Ascending aorta (tissue), 2 donors: ENCODE data around the gene ZKSCAN1. TPM values are rescaled to one million over a fixed set of nuclear protein-coding genes. Genes with fewer than 3 reads are reported as not detected.
"Not testable (repeated sequence)": the region's sequence is repeated elsewhere in the genome, so short reads cannot be mapped to it uniquely, and the experiment has no call there.

Source experiments
- DNase-seq, 2 donors: peaks; one replicate each; pipeline ENCODE4 v3.0.0-alpha.2; 2019; ENCODE audit warnings: low spot score in 2 of 2
- H3K27ac ChIP-seq, 2 donors: fragments of 200-600 bp; sonication (generic); one replicate each; pipeline ENCODE4 v1.5.1; 2016 to 2017; ENCODE audit warnings: mild to moderate bottlenecking in 1 of 2
- H3K27me3 ChIP-seq: fragments of 200-600 bp; sonication (generic); one replicate; pipeline ENCODE4 v1.5.1; 2017
- H3K36me3 ChIP-seq, 2 donors: fragments of 200-600 bp; sonication (generic); one replicate each; pipeline ENCODE4 v1.5.1; 2016
- H3K4me1 ChIP-seq, 2 donors: fragments of 200-600 bp; sonication (generic); one replicate each; pipeline ENCODE4 v1.5.1; 2016 to 2017; ENCODE audit warnings: mild to moderate bottlenecking in 1 of 2
- H3K4me3 ChIP-seq, 2 donors: fragments of 200-600 bp; sonication (generic); one replicate each; pipeline ENCODE4 v1.5.1; 2016 to 2017; ENCODE audit warnings: mild to moderate bottlenecking in 1 of 2
- H3K9me3 ChIP-seq, 2 donors: fragments of 200-600 bp; sonication (generic); one replicate each; pipeline ENCODE4 v1.5.1; 2016
- CTCF ChIP-seq, 3 experiments: fragments of 200-600 bp in 2 of 3; fragments of 450-650 bp in 1 of 3; sonication (generic) in 2 of 3; IDR thresholded peaks; one replicate each; pipeline ENCODE4 v1.5.1; 2016 to 2019; ENCODE audit warnings: antibody characterized with exemption in 3 of 3, mild to moderate bottlenecking in 1 of 3, moderate library complexity in 1 of 3
- intact Hi-C: fragments of 100-400 bp; cut with DNase I; formaldehyde crosslinking; loops from one replicate; pipeline ENCODE4 v1.15.1; 2023
- total RNA-seq: library from RNA; depleted of rRNA; stranded (reverse); fragments of >200 nt; gene quantifications from one replicate; pipeline ENCODE4 v1.1.0, GENCODE V29; 2016

ZKSCAN1 gene
- total RNA-seq: 19.9 TPM

- intact Hi-C loops: loop anchor here (1.0 kb wide), 2 partner anchors 34 to 66 kb away; partner anchors contain the start of genes ZNF3 and ZSCAN21
- H3K27me3 ChIP-seq: no peaks in the 10 kb centered on the region
Measured at GRCh38 chr7:100015232-100016214, at the start of gene ZKSCAN1. ZKSCAN1 (plus strand) TSS chr7:100015596; CDS start chr7:100023507, 7,911 bp downstream.

GRCh38 chr7:99969298-99969697, 46.1 kb upstream of the ZKSCAN1 start:
- Histone ChIP-seq H3K27ac (no peak overlapping the region), H3K9me3 (no peaks in the 10 kb centered on the region), H3K4me3 (no peak overlapping the region), H3K4me1 (no peaks in the 10 kb centered on the region), H3K27me3 (no peaks in the 10 kb centered on the region), H3K36me3 (no peaks in the 10 kb centered on the region)
- intact Hi-C loops: no loop called here
- DNase-seq: no peak
- TF ChIP-seq CTCF (IDR thresholded peaks at IDR 0.05): no peak

More at GRCh38 chr7:100015232-100016214, at the start of gene ZKSCAN1:
- peak within 1 kb of the TSS; percentile 97 to 98 for H3K27ac ChIP-seq
- DNase-seq: peak; percentile 55 to 93
- no peak for TF ChIP-seq CTCF (IDR thresholded peaks at IDR 0.05)
- peak within 1 kb of the TSS; percentile 94 to 96 for H3K4me3 ChIP-seq
- no peaks in the 10 kb centered on the region for H3K9me3 ChIP-seq
- peaks cover 0 to 16% of the 10 kb centered on the region in 2 donors for H3K4me1 ChIP-seq
- no peaks in the 10 kb centered on the region for H3K36me3 ChIP-seq

- intact Hi-C loops, H3K4me3 ChIP-seq, H3K36me3 ChIP-seq, H3K27ac ChIP-seq, H3K27me3 ChIP-seq, DNase-seq, H3K4me1 ChIP-seq, H3K9me3 ChIP-seq: not testable (repeated sequence)
Measured at GRCh38 chr7:99969813-99970212, 45.6 kb upstream of the ZKSCAN1 start.

GRCh38 chr7:99971242-99971641, 44.2 kb upstream of the ZKSCAN1 start:
- DNase-seq: no peak
- Histone ChIP-seq H3K36me3 (no peaks in the 10 kb centered on the region), H3K9me3 (no peaks in the 10 kb centered on the region), H3K4me3 (no peak overlapping the region), H3K4me1 (no peaks in the 10 kb centered on the region), H3K27ac (no peak overlapping the region), H3K27me3 (no peaks in the 10 kb centered on the region)
- no peak for TF ChIP-seq CTCF (IDR thresholded peaks at IDR 0.05)
- intact Hi-C loops: no loop called here

- H3K4me3 ChIP-seq, H3K36me3 ChIP-seq, H3K4me1 ChIP-seq, intact Hi-C loops, H3K27me3 ChIP-seq, H3K9me3 ChIP-seq, H3K27ac ChIP-seq, DNase-seq: not testable (repeated sequence)
Measured at GRCh38 chr7:99973817-99974216, 41.6 kb upstream of the ZKSCAN1 start.

GRCh38 chr7:99974681-99975080, 40.7 kb upstream of the ZKSCAN1 start:
- Histone ChIP-seq H3K36me3 (no peaks in the 10 kb centered on the region), H3K27me3 (no peaks in the 10 kb centered on the region), H3K27ac (no peak overlapping the region), H3K9me3 (no peaks in the 10 kb centered on the region), H3K4me3 (no peak overlapping the region), H3K4me1 (no peaks in the 10 kb centered on the region)
- no peak for TF ChIP-seq CTCF (IDR thresholded peaks at IDR 0.05)
- no peak for DNase-seq
- intact Hi-C loops: no loop called here
